Activated gamma-delta T cell treated with anti-CD3 and anti-CD28 coated beads, Interleukin-2, amount 50 U/mL, for 16 hours (primary cell): ENCODE results near the gene SMCO4.
A peak's percentile ranks its signal among the peaks of the same experiment; 100 is the strongest.
"Not testable (repeated sequence)": the region's sequence is repeated elsewhere in the genome, so short reads cannot be mapped to it uniquely, and the experiment has no call there.

Source experiments
- DNase-seq: peaks from one replicate; pipeline ENCODE4 v3.0.0-alpha.2; 2020; ENCODE audit warnings: low read depth

Gene SMCO4

GRCh38 chr11:93560199-93560932, 17.2 kb upstream of the SMCO4 start:
- DNase-seq: no peak

GRCh38 chr11:93559681-93560080, 16.5 kb upstream of the SMCO4 start:
- no peak for DNase-seq

- no peak for DNase-seq
Observed at GRCh38 chr11:93552874-93553273, 9.7 kb upstream of the SMCO4 start.

- no peak for DNase-seq
Observed at GRCh38 chr11:93549976-93550375, 6.8 kb upstream of the SMCO4 start.

- DNase-seq: no peak
Observed at GRCh38 chr11:93548679-93549319, 5.6 kb upstream of the SMCO4 start.

- DNase-seq: no peak
Observed at GRCh38 chr11:93547773-93548172, 4.6 kb upstream of the SMCO4 start.

- no peak for DNase-seq
Observed at GRCh38 chr11:93547028-93547427, 3.8 kb upstream of the SMCO4 start.

- DNase-seq: no peak
Observed at GRCh38 chr11:93545566-93545965, 2.4 kb upstream of the SMCO4 start.

- DNase-seq: no peak
Observed at GRCh38 chr11:93542811-93543229, 371 bp downstream of the SMCO4 start.

GRCh38 chr11:93541884-93542810, 1.0 kb downstream of the SMCO4 start:
- DNase-seq: peak; percentile 7

- DNase-seq: no peak
Observed at GRCh38 chr11:93540896-93541553, 2.2 kb downstream of the SMCO4 start.

- DNase-seq: no peak
Observed at GRCh38 chr11:93540337-93540736, 2.9 kb downstream of the SMCO4 start.

- DNase-seq: no peak
Observed at GRCh38 chr11:93537767-93538261, 5.4 kb downstream of the SMCO4 start.

GRCh38 chr11:93537049-93537448, 6.1 kb downstream of the SMCO4 start:
- DNase-seq: no peak

GRCh38 chr11:93536101-93536861, 6.9 kb downstream of the SMCO4 start:
- DNase-seq: no peak

- not testable (repeated sequence) for DNase-seq
Observed at GRCh38 chr11:93535578-93535977, 7.6 kb downstream of the SMCO4 start.

GRCh38 chr11:93532806-93533205, 10.4 kb downstream of the SMCO4 start:
- DNase-seq: no peak

GRCh38 chr11:93532281-93532789, 10.9 kb downstream of the SMCO4 start:
- DNase-seq: no peak

GRCh38 chr11:93530468-93530826, 12.7 kb downstream of the SMCO4 start:
- DNase-seq: no peak

GRCh38 chr11:93529707-93530467, 13.3 kb downstream of the SMCO4 start:
- no peak for DNase-seq
